ENCODE measurements around the gene MCCC2. TPM values are rescaled to one million over a fixed set of nuclear protein-coding genes. Genes with fewer than 3 reads are reported as not detected.

Gene MCCC2
- total and polyA plus RNA-seq, 2 of the 8 experiments (the other 6 are each of a cell fraction or from before 2014, with no cell fraction given) = 71.7 to 86.6 TPM

- TF ChIP-seq CHD7 (IDR thresholded peaks at IDR 0.05; ENCODE audit: insufficient replicate concordance, low read length) = no peak
- TF ChIP-seq RBBP5 (IDR thresholded peaks at IDR 0.05; ENCODE audit: borderline replicate concordance, low read depth, low read length) = 0 out of 2 replicates have a peak, but pooled peaks have one; percentile 3
- no peak for TF ChIP-seq TCF12 (IDR thresholded peaks at IDR 0.05; ENCODE audit: low read depth, low read length)
Measured at GRCh38 chr5:71586052-71586940, 844 bp upstream of the MCCC2 start (continued).

Data from H1 (cell line).